Tibial nerve (tissue), 3 donors: ENCODE results near the gene GNAI2.

ENCODE experiments used
- POLR2A ChIP-seq, 2 donors: fragments of 450-650 bp; IDR thresholded peaks; one replicate each; pipeline ENCODE4 v1.6.1; 2017; ENCODE audit warnings: antibody characterized with exemption in 2 of 2, mild to moderate bottlenecking in 2 of 2, moderate library complexity in 2 of 2
- TF ChIP-seq, protein P1 (sequence below), 5 experiments: fragments of 200-600 bp in 3 of 5; fragments of 450-650 bp in 2 of 5; sonication (generic) in 3 of 5; IDR thresholded peaks; one replicate each; pipeline ENCODE4 v1.5.1; 2016 to 2019; ENCODE audit warnings: antibody characterized with exemption in 5 of 5, mild to moderate bottlenecking in 3 of 5, moderate library complexity in 2 of 5

DNA sequence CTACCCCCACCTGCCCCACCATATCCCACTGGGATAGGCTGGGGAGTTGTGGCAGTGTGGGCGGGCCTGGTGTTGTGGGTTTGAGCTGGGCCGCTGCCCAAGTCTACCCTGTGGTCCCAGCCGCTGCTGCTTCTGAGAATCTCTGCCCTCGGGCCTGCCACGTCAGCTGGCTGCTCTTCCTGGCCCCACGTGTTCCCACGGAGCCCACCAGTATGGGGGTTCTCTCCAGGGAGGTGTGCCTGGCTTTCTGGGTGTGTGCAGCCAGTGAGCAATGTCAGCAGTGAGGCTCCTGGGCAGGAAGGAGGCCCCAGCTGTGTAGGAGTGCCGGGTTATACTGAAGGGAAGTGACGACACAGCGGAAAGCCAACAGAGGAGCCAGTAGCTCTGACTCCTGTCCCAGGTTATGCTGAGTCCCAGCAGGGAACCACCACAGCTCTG, 10.5 kb downstream of the GNAI2 start:
- TF ChIP-seq POLR2A (IDR thresholded peaks at IDR 0.05), result no peak
- TF ChIP-seq, protein P1, sequence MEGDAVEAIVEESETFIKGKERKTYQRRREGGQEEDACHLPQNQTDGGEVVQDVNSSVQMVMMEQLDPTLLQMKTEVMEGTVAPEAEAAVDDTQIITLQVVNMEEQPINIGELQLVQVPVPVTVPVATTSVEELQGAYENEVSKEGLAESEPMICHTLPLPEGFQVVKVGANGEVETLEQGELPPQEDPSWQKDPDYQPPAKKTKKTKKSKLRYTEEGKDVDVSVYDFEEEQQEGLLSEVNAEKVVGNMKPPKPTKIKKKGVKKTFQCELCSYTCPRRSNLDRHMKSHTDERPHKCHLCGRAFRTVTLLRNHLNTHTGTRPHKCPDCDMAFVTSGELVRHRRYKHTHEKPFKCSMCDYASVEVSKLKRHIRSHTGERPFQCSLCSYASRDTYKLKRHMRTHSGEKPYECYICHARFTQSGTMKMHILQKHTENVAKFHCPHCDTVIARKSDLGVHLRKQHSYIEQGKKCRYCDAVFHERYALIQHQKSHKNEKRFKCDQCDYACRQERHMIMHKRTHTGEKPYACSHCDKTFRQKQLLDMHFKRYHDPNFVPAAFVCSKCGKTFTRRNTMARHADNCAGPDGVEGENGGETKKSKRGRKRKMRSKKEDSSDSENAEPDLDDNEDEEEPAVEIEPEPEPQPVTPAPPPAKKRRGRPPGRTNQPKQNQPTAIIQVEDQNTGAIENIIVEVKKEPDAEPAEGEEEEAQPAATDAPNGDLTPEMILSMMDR (IDR thresholded peaks at IDR 0.05), result peak in 1 of 5 experiments; percentile 12
